COR-L47 (cell line): ENCODE data around the gene CAP2.

Experiments used
- DNase-seq: peaks from one replicate; lab custom pipeline; 2025; lab: John Stamatoyannopoulos, UW

Gene CAP2

DNA sequence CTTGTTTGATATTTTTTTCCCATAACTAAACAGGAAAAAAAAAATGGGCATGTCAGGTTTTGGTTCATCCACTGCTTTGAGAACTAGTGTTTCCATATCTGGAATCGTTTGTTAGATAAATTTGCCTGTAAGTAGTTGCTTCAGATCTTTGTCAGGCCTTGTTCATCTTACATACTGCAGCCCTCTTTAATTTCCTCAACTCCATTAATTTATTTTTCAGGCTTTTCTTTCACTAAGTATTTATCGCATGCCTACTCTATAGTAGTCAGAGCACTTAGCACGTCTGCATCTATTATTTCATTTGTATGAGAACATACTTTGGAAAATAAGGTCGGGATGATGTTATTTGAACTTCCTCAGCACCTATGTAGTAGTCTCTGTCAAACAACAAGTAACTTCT, 80.9 kb downstream of the CAP2 start:
- DNase-seq = no peak

DNA sequence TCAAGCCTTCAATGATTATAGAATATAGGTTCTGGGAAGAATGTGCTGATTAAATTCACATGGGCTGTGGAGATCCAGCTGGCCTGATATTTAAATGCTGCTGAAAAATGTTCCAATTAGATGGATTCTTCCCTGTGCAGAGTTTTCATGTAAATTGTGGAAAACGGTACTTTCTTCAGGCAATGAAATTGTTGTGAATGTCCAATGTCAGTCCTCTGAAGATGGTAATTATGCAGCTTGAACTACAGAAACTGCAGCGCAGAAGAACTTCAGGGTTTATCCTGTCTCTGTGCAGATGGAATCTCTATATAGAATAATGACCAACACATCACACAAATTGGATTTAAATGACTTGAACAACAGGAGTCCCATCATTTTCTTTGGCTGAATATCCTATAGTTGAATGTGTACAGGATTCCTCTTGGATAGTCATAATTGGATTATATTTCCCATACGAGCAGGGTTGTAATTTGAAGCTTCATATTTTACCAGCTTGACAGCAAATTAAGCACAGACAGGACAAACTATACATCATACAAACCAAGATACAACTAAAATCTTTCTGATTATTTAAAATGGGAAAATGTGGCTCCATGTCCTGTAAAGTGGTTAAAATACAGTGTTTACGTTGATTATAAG, 82.3 kb downstream of the CAP2 start:
- DNase-seq = no peak

DNA sequence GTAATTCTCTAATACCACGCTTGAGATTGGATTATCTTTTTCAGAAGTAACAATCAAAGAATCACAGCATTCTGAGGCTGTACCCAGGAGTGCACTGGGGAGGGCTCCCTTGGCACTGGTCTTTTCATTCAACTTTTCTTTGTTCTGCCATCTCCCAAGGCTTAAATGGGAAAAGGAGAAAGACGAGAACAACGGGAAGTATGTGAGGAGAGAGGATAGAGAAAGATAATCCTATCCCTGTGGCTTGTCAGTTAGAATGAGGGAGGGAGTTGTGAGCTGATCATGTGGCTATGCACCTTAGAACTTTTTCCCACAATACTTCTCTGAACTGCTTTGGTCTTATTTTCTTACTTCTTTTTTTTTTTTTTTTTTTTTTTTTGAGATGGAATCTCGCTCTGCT, 83.1 kb downstream of the CAP2 start:
- DNase-seq = no peak

DNA sequence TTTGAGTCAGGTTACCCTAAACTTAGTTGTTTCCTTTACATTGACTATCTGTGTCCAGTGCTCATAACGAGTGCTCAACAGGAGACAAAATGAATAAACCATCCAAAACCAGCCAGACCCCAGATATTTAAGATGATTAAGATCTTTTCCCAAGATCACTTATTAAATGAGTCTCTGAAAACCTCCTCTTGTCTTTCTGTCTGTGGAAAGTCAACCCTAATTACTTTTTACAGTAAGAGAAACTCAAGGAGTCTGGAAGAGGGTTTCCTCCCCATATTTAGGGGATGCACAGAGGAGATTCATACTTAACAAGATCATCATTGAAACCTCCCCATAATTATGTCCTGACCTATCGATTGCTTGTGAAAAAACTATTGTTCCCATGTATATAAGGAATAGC, 84.0 kb downstream of the CAP2 start:
- no peak for DNase-seq

DNA sequence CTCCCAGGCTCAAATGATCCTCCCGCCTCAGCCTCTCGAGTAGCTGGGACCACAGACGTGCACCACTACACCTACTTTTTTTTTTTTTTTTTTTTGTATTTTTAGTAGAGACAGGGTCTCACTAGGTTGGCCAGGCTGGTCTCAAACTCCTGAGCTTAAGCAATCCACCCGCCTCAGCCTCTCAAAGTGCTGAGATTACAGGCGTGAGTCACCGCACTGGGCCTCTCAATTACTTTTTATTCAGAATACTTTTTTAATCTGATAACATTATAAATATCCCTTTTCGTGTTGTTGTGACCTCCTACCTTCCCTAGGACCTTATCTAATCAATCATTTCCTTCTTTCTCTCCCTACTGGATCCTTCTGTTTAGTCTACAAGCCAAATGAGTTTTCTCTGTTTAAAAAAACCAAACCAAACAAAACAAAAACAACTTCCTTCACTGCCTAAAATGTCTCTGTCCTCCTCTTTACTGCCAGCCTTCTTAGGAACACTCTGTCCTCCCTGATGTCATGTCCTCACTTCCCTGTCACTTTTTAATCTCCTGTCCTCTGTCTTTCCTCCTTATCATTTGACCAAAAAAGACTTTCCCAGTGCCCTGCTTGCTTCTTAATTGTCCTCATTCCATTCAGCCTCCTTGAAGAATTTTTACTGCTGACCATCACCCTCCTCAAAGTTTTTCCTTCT, 85.0 kb downstream of the CAP2 start:
- no peak for DNase-seq

DNA sequence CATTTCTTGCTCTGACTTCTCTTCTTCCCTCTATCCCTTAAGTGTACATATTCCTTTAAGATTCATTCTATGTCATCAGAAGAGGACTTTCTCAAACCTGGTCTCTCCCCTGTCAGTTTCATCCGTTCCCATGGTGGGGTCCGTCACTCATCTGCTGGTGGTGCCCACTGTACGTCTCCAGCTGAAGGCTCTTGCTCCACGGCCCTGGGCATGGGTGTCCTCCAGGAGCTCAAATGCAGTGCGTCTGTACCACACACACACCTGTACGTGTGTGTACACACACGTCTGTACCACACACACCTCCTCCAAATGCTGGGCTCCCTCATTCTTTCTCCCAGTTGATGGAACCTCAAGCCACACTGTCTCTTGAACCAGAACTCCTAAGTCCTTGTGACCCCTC, 85.6 kb downstream of the CAP2 start:
- DNase-seq = no peak

DNA sequence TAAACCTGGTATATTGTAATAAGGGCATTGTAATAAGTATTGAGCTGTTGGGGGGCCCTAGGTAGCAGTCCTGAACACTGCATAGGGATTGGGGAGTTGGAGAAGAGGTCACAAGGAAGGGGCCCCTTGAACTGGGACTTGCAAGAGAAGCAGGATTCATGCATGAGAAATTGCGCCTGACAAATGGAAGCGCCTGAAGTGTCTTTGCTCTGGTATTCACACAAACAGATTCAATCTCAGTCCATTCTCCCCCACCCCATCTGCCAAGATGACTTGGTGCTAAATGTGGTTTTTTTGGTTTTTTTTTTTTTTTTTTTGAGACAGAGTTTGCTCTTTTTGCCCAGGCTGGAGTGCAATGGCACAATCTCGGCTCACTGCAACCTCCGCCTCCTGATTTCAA, 87.1 kb downstream of the CAP2 start:
- DNase-seq = no peak

DNA sequence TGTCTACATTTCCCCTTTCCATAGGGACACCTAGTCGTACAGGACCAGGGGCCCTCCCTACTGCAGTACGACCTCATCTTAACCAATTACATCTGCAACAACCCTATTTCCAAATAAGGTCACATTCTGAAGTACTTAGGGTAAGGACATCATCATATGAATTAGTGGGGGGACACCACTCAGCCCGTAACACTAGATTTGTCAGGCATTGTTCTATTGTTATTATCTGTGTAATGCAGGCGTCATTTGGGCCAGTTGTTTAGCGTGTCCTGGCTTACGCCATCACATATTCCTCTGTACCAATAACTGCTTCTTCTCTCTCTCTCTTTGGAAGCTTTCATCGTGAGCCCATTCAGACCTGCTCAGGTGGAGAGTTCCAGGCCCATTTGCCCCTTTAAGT, 89.3 kb downstream of the CAP2 start:
- no peak for DNase-seq

DNA sequence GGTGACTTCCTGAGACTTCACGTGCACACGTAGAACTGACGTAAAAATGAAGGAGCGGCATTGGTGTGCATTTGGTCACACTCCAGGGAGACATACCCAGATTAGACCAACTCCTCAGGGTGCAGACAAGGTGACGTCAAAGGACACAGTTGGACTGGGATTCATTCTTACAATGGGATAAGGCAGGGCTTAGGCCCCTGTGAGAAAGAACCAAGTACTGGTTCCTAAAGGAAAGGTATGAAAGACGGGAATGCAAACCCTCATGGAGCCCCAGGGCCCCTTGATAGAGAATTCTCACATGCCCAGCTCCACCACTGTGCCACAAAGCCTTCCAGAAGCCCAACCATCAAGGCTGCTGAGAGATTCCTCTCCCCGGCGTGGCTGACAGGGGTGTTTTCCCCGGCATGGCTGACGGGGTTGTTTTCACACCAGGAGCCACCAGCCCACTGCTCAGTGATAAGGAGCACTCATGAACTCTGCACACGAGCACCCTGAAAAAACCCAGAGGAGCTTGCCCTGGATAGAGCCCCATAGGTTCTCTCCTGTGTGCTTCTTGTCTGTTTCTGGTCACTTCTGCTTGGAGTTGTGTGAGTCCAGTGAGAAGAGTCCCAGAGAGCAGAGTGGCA, 90.1 kb downstream of the CAP2 start:
- no peak for DNase-seq

DNA sequence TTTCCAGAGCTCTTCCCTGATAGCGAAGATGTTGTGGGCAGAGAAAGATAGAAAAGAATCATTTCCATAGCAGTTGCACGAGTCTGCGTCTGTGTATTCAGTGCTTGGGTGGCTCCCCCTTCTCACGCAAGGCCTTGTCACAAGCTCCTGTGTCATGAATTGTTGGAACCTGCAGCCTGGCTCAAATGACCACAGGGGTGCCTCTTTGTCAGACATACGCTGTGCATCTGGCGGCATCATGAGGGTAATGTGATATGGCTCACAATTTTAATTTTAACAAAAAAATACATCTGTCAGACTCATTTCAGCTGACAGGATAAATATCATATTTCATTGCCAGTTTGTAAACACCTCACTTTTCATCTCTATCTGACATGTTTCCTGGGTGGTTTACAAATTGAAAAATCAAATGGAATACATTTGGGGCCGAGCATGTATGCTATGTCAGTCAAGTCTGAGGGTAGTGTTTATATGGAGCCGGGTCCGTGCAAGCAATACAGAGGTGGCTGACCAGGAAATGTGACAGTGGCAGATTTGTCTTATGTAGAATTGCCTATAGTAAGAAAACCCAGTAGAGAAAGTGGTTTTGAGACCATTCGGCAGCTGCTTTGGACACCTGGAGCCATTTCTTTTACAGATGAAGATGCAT, 90.9 kb downstream of the CAP2 start:
- peak; percentile 88 for DNase-seq

DNA sequence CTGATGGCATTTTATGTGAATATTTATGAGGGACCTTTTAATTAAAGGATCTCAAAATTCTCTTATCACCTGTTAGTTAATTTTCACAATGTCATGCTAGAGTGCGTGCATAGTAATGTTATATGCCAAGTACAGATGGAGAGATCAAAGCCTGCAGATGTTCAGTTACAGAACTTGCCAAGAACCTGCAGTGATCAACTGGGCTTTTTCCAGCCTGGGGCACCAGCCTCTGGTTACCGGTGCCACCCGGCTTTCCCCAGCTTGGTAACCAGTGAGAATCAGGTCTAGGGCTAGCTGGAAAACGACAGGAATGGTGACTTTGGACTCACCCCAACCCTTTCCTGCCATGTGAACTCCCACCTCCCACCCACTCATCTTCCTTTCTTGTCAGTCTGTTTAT, 91.8 kb downstream of the CAP2 start:
- no peak for DNase-seq

DNA sequence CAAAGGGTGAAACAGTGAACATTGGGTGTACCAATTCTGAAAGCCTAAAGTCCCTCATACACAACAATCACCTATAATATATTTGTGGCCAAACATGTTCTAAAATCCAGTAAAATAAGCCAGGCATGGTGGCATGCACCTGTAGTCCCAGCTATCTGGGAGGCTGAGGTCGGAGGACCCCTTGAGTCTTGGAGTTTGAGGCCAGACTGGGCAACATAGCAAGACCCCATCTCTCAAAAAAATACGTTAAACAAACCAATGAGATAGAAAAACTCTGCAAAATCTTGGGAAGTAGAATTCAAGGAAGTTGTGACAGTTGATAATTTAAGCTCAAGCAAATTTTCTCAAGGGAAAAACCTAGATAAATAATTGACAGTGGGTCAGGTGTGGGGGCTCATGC, 92.6 kb downstream of the CAP2 start:
- no peak for DNase-seq

DNA sequence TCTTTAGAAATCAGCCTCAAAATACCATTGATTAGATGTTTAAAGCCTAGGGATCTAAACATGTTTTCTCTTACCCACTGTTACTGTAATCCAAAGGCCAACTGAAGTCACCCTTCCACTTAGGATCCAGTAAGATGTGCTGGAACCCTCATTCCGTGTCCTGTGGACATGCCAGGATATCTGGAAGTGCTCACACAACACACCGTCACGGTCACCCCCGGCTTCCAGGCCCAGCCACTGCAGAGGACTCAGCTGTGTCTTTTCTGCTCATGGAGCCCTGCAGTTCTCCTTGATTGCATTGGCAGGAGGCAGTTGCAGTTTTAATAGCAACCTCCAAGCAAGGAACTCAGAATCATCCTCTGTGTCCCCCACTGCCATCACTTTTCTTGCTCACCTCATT, 93.3 kb downstream of the CAP2 start:
- no peak for DNase-seq

DNA sequence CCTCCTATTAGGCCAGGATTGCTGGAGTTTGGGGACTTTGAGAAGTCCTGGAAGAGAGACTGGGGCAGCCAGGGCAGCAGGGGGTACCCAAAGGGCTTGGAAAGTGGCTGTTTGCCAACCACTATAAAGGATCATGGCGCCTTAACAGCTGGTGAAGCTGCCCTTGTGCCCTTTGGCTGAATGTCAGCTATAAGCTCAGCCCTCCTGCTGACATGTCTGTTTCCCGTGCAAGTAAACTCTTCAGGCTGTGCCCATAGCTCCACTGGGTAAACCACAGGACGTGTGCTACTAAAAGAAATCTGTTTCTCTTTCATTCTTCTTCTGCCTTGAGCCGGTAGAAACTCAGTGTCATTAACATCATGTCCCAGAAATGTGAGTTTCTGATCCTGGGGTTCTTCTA, 97.3 kb downstream of the CAP2 start:
- no peak for DNase-seq

DNA sequence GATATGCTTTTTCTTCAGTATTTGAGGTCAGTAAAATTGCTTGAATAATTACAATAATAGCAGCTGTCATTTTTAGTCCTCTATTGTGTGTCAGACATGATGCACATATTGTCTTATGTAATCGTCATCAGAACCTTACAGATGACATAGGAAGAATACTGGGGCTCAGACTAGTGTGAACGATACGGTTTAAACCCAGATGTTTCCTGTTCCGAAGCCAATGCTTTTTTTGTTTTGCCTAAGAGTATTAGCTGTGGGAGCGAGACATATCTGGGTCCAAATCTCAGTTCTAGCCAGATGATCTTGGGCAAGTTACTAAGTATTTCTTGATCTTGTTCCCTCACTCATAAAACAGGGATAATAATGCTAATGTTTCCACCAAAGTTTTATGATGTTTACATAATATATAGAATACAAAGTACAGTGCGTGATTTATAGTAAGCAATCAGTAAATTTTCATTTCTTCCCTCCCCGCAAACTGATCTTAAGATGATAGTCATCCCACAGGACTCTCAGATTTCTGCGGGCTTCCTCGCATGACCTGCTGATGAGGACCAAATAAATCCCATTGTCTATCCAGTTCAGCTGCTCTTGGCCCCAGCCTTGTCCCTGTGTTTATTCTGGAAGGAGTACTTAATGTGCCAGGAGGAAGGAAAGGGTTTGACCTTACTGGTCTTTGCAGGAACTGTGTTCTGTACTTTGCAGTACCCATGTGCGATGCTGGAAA, 98.2 kb downstream of the CAP2 start:
- no peak for DNase-seq

DNA sequence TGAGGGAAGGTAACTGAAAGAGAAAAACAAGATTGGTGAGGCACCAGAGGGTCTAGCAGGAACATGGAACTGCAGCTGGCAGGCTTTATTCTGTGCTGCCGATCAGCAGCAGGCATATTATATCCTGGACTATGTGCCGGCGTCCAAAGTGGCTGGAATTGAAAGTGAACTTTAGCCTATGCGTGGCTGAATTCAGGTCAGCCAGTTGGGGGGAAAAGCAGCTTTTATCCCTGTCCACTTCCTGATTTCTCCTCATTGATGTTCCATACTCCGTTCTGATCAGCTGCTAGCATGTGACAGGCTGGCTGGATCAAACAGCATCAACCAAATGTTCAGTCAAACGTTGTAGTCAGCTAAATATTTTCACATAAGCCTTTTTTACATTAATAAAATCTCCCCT, 99.0 kb downstream of the CAP2 start:
- DNase-seq = no peak

DNA sequence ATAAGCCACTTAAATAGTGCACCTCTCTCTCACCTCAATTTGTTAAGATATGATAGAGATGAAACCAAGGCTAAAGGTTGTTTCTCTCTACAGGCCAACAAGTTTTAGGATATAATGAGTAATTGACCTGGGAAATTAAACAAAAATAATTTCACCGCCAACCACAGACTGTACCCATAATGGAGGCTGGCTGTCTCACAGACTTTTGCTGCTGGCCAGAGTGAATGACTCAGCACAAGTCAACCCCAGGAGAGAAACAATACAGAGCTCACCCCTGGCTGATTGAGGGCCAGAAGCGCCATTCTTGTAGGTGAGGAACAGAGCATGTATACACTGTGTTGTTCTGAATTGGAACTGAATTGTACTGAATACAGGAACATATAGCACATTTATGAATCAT, 99.9 kb downstream of the CAP2 start:
- DNase-seq = no peak

DNA sequence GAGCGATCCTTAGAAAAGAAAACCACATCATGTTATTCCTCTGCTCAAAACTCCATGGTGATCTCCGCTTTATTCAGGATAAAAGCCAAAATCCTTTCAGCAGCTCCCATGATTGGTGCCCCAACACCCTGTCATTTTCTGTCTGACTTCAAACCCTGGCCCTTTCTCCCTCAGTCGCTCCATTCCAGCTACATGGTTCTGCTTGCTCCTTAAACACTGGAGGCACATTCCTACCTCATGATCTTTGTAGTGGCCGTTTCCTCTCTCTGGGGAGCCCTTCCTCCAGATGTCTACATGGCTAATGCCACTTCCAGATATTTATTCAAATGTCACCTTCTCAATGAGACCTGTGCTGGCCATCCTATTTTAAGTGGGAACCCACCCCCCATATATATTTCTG, 100.8 kb downstream of the CAP2 start:
- DNase-seq = no peak

DNA sequence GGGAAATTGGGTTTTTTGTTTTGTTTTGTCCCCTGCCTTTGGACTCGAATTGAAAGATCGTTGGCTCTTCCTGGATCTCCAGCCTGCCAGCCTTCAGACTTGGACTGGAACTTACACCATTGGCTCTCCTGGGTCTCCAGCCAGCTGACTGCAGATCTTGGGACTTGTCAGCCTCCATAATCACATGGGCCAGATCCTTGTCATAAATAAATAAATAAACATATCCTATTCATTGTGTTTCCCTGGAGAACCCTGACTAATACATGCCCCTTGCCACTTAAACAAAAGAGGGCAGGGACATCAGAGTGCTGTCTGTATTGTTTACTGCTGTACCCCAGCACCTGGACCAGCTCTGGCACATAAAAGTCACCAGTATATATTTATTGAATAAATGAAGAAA, 101.5 kb downstream of the CAP2 start:
- no peak for DNase-seq

DNA sequence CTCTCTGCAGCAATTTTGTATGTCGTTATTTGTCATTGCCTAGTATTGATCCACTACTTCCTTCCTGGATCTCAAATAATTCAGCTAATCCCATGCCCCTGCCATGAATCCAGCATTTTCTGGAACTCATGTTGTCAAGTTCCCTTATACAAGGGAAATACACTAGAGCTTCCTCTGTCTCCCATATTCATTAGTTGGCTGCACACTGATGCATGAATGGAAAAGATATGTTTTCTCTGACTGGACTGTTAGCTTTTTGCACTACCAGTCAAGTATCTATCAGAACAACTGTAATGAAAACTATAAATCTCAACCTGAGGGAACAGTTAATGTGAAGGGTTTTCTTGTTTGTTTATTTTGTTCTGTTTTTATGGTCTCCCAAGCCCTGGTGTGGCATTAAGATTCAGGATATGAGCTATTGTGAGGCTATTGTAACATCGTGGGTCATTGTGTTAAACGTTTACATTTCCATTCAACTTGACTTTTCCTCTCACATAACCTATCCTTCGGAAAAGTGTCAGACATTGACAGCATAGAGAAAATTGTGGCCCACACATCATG, 104.2 kb downstream of the CAP2 start:
- no peak for DNase-seq

DNA sequence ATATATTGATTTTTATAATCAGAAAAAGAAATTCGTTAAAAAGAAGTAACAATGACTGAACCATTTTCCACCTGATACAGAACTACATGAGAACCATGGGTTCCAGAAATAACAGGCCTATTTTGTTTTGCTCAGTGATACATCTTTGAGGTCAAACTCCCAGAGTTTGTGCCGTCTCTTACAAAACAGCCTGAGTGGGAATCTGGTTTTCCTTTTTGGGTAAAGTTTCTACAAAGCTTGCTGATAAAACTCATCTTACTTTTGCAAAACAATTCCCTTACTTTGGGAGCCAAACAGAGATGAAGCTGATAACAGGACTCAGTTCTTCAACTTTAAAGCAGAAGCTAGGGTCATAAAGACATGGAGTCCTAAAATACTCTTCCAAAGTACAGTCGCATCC, 108.0 kb downstream of the CAP2 start:
- DNase-seq = no peak

DNA sequence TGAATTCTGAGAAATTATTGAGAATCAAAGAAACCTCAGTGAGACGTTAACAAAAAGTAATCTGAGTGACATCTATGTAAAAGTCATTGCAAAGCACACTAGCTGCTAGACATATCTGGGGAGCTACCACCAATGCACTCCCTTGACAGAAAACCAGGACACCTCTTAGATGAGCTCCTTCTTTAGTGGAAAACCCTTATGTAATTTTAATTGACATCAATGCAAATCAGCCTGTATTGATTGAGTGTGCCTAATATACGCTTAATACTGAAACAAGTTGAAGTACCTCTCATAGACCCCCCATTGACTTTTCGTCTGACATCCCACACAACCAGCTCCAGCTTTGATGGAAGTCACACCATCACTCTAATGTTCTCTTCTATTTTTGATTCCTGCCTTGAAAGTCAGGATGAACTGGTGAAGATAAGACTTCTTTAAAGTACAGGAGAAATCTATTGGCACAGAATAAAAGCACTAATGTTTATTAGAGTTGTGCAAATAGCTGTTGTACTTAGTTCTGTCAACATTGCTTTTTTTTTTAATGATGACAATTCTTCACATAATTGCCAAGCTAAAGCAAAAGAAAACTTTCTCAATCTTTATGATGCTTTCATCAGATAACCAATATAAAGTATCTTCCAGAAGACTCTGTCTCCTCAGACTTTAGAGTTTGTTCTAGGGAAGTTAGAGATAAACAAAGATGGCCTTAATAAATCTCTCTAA, 108.7 kb downstream of the CAP2 start:
- no peak for DNase-seq
